OCI-M1 (cell line): ENCODE data around the gene EPS8L1.
A peak's percentile ranks its signal among the peaks of the same experiment; 100 is the strongest.
"Not testable (repeated sequence)": the region's sequence is repeated elsewhere in the genome, so short reads cannot be mapped to it uniquely, and the experiment has no call there.

ENCODE experiments used
- DNase-seq: peaks from one replicate; lab custom pipeline; 2025; lab: John Stamatoyannopoulos, UW

Gene EPS8L1

DNA sequence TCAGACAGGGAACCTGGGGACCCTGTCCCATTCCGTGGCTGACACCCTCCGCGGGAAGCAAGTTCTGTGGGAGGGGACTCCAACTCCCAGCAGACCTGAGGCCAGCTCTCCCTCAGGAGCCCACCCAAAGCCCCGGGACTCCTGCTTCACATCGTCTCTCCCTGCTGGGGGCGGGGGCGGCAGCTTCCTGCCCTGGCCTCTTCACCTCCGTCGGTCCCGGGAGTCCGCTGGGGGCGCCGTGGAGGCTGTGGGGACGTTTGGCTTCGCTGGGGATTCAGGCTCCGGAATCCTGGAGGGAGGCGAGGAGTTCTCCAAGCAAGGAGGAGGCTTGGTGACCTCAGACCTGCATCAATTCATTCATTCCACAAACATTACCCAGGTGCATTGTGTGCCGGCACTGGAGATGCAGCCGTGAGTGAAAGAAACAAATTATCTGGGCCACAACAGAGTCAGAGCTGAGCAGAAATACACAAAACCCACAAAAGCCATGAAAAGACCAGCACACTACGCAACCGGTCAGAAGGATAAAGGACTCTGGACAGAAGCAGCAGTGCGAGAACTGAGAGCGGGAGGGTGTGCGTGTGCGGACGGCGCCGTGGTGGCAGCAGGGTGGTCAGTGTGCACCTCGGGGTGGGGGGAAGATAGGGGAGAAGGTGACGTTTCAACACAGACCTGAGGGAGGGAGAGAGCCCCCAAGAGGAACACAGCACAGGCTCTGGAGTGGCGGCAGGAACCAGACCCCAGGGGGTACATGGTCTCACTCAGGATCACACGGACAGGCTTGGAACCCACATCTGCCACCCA is 19.0 kb downstream of the EPS8L1 start:
- no peak for DNase-seq

DNA sequence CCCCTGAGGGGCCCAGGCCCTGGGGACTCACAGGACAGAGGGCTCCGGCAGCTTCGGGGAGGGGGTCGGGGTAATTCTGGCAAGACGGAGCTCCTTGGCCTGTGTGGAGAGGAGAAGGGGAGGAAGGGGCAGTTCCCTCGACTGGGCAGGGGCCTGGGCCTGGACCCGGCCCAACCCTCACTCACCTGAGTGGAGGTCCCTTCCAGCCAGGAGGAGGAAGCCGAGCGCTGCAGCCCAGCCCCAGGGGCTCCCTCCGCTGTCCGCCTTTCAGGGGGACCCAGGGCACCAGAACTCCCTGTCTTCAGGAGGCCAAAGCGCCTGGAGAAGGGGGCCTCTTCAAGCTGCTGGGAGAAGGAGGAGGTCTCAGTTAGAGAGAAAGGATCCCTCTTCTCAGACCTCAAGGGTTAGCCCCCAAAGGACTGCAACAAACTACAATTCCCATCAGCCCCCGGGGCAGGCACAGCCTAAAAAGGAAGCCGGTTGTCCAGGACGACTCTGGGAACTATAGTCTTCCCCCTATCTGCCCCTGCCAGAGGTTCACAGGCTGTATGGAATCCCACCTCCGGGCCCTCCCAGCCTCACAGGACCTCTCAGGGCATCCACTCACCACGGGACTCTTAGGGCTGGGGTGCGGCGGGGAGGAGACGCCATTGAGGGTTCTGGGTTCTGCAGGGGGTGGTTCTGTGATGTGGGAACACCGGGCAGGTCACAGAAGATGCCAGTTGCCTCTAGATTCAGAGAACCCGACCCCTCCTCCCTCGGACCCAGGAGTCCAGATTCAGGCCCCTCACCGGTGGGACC is 19.8 kb downstream of the EPS8L1 start:
- DNase-seq = peak; percentile 32

DNA sequence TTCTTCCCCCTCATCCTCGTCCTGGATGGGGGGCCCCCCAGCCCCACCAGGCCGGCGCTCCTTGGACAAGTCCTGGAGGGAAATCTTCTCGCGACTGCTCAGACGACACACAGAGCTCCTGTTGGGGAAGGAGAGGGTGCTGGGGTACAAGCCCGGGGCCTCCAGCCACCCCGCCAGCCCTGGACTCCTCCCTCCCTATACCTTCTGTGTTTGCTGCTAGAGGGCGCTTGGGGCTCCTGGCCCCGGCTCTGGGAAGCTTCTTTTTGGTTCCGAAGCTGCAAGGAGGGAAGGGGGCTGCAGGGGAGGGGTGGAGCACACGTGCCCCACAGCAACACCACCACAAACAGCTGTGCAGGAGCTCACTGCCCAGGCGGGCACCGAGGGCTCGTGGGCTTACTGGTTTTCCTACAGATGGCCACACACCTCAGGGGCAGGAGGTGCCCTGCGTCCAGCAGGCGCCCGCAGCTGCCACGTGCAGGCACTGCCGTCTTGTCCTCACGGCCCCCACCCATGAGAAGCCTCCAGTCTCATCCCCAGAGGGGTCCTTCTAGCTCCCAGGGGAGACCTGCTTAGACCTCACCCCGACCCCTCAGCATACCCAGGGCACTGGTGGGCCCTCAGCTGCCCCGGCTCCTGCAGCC is 20.5 kb downstream of the EPS8L1 start:
- no peak for DNase-seq

DNA sequence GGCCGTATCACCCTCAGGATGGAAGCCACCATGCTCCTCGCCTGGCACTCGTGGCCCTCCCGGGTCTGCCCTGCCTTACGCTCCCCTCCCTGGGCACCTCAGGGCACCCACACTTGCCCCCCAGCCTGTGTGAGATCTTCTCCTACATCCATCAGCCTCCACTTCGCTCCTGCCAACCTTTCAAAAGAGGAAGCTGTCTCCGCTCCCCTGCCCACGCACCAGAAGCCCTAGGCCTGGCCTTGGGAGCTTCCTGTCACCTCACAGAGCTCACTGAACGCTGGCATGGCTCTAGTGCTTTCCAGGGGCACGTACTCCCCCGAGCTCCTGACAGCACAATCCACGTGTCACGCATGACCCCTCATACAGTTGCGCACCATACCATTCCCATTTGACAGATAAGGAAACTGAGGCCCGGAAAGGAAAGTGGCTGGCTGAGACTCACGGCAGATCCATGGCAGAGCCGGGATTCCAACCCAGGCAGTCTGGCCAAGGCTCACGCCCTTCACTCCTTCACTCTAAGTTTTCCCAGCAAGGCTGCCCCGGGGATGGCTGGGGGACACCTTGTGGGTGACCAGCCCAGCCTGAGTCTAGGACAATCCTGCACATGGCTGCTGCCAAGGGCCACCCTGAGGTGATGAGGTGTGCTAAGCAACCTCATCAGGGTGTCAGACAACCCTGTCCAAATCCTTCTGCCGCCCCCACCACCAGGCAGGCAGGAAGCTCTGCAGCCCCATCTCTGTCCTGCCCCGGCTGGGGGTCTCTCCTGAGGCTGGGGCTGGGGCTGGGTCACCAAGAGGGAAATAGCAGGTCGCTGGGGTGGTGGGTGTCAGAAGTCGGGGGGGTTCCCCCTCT is 22.4 kb downstream of the EPS8L1 start:
- DNase-seq = no peak

DNA sequence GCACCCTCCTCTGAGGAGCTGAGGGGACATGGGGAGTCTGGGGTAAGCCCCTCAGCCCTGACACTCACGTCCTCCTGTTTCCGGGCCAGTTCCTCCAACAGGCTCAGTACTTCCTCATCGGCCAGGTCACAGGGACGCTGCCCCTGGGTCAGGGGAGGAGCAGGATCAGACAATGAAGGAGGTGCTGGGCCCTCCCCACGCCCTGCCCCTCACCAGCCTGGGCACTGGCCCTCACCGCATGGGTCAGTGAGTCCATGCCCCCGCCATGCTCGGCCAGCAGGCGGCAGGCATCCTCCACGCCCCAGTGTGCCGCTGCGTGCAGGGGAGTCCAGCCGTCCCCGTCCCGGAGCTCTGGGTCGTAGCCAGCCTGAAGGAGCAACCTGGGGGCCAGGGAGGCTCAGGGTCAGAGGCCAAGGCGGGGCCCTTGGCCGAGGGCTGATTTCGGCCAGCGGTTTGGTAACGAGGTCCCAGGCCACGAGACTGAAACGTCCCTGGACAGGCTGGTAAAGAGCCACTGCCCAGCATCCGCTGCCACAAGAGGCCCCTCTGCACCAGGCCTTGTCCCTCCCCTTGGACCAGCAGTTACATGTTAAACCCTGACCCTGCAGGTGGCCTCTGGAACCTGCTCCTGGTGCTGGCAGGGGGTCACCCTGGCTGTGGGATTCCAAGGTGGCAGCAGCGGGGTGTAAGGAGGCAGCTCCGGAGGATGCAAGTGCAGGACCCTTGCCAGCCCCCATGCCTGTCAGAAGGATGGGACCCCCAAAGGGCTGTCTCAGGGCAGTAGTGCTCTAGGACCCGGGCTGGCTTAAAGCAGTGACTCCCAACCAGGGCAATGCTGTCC is 23.3 kb downstream of the EPS8L1 start:
- no peak for DNase-seq

DNA sequence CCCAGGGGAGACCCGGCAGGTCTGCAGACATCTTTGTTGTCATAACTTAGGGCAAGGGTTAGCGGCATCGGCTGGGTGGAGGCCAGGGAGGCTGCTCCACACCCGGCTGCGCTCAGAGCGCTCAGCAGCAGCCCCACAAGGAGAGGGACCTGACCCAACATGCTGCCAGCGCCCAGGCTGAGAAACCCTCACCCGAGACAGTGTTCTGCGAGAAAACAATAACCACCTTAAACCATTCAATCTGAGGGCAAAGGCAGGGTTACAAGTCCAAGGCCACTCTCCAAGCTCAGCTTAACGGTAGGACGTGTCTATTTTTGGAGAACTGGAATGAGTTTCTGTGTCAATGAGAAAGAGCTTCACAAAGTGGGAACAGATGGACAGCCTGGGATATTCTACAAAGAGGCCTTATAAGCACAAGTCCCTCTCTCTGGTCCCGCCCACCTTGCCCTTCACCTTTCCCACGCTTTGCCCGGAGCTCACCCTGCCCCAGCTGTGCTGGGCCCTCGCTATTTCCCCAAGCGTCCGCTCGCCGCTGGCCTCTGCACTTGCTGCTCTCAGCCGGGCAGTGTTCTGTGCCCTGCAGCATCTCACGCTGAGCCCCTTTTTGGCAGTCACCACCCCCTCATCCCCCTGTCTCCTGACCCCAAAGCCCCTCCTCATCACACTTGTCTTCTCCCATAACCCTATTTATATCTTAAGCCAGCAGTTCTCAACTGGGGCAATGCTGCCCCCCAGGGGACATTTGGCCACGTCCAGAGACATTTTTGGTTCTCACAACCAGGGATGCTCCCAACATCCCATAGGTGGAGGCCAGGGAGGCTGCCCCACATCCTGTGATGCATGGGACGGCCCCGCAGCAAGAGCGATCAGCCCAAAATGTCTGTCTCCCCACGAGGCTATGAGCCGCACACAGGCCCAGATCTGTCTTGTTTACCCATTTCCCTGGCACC is 24.2 kb downstream of the EPS8L1 start:
- peak; percentile 23 for DNase-seq

DNA sequence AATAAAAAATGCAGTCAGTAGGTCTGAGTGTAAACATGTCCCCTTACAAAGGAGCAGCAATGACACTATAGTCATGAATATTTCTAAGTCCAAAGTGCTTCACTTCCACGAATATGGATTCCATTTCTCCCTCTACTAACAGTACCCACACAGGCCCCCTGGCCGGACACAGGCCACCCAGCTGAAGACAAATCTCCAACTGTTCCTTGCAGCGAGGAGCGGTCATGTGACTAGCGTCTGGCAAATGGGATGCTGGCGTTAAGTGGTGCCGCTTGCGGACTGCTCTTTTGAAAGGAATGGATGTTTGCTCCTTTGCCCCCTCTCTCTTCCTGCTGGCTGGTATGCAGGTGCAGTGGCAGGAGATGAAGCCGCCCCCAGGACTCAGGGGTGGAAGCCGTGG is 25.6 kb downstream of the EPS8L1 start:
- DNase-seq = no peak

DNA sequence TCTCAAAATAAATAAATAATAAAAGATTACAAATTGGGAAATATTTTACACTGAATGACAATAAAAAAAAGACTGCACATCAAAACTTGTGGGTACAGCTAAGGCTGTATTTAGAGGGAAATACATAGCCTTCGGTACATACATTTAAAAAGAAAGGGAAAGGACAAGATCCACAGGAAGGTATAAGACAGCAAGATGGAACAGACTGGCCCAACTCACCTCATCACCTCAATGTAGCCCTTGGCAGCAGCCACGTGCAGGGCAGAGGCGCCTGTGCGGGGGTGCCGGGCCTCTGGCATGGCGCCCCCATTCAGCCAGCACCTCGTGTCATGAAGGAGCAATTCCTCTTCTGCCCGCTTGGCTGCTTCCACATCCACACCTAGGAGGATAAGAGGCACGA is 27.5 kb downstream of the EPS8L1 start:
- no peak for DNase-seq

DNA sequence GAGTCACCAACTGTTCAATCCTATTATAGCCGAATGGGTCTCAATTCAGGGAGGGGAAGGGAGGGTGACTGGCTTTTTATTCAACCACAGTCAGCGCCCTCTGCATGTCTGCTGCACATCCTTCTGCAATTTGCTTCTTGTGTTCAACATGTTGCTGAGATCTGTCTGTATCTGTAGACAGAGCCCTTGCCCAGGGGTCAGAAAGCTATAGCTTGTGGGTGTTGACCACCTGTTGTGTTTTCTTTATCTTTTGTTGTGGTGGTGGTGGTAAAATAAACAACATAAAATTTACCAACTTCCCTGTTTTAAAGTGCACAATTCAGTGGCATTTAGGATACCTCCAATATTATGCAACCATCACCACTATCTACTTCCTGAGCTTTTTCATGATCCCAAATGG is 29.6 kb downstream of the EPS8L1 start:
- peak; percentile 11 for DNase-seq

DNA sequence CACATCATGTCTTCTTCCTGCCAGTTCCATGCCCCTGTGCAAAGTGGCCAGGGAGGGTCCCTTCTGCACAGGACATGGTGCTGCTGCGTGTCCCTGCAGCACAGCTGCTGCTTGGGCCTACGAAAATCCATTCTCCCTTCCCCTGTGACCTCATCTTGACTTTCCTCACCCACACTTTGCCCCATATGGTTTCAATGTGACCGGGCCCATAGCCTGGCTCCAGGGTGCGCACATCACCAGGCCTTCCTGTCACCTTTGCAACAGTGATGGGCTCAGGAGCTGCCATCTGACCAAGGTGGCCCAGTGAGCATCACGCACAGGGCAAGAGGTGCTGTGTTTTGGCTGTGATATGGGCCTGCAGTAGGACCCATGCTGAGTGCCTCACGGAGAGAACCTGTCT is 30.9 kb downstream of the EPS8L1 start:
- no peak for DNase-seq

DNA sequence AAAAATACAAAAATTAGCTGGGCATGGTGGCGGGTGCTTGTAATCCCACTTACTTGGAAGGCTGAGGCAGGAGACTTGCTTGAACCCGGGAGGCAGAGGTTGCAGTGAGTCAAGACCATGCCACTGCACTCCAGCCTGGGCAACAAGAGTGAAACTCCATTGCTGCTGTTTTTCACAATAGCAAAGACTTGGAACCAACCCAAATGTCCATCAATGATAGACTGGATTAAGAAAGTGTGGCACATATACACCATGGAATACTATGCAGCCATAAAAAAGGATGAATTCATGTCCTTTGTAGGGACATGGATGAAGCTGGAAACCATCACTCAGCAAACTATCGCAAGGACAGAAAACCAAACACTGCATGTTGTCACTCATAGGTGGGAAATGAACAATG is 31.6 kb downstream of the EPS8L1 start:
- DNase-seq = not testable (repeated sequence)

DNA sequence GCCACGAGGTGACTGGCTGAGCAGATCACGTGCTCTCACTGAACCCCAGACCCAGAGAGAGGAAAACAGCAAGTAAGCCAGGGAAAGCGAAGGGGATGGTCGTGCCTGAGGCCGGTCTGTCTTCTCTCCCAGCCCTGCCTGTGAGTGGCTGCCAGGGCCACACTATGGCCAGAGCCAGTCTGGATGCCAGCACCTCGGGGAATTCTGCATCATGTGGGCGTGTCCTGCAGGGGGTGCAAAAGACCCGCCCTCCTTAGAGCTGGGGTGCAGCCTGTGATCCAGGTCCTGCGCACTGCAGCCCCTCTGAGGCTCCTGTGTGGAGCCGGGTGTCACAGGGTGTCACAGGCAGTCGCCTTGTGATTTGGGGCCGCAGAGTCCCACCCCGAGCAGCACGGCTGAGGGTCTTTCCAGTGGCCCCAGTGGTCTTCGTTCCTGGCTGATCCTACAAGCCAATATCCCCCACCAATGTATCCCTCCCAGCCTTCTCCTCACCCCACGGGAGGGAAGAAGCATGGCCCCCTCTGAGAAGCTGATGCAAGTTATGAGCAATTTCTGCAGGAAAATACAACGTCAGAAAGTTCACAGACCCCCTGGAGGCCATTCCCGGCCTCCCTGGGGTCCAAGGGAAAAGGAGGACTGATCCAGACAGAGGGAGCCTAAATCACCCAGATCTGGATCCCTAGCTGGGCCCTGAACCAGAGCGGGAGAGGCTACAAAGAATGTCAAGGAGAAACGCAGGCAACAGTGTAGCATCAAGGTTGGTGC is 34.0 kb downstream of the EPS8L1 start:
- DNase-seq = no peak

DNA sequence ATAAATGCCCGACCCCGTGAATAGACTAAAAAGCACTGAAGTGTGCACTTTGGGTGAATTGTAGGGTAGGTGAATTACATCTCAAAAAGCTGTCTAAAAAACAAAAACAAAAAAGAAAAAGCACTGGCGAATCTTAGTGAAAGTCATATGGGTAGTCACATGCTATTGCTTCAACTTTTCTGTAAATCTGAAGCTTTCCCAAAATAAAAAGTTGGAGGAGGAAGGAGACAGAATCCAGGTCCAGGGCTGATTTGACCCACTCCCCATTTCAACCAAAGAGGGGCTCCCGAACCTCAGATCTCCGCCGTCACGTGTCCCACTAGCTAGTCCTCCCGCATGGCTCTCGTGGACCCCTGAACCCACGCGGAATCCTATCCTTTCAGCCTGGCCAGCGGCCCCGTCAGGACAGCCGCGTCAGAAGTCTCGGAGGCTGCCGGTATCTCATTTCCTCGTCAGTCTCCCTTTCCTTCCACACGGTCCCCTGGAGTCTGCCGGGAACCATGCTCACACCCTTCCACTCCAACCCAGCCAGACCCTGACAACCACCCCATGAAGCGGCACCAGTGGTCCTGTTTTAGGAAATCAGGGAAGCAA is 35.7 kb downstream of the EPS8L1 start:
- no peak for DNase-seq

DNA sequence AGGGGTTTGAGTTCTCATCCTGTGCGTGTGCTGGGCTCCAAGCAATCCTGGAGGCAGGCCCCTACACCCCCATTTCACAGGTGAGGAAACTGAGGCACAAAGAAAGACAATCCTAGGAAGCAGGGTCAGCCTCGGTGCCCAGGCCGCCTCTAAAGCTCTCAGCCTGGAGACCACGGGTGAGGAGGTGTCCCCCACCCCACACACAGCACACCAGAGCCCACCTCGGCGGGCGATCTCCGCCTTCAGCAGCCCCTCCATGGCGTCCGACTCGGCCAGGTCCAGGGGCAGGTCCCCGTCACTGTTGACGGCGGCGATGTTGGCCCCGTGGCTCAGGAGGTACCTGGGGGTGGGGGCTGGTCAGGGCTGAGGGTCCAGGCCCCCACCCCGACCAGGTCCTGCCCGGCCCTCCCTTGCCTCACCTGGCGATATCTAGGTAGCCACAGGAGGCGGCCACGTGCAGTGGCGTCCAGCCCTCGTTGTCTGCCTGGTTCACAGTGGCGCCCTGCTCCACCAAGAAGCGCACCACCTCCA is 36.6 kb downstream of the EPS8L1 start:
- no peak for DNase-seq

DNA sequence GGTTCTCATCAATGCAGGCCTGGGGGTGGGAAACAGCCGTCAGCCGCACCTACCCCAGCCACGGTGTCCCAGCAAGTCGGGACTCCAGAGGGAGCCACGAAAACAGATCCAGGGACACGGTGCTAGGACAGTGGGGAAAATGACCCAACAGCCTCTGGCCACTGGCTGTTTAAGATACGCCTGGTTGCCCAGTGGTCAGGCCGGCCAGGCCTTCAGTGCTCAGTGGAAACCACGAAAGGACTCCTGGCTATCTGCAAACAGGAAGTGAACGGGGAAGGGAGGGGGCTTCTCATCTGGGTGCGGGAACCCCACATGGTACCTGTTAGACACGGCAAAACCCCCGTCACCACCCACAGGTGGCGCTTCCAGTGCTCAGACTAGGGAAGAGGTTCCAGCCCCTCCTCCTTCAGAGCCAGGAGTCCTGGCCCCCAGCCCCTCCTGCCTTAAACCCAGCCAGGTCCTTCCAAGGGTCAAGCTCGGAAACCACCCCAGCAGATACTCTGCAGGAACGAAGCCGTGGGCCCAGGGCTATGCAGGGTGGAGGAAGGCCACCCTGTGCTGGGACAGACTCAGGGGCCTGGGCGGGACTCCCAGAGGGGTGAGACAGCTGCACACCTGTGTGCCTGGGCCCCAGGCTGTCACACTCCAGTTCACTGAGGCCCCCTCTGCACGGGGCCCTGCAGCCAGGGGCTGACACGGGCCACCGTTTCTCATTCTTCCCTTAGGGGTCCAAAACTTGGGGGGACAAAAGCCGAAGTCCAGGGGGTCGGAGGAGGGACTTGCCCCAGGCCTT is 37.3 kb downstream of the EPS8L1 start:
- peak; percentile 37 for DNase-seq

DNA sequence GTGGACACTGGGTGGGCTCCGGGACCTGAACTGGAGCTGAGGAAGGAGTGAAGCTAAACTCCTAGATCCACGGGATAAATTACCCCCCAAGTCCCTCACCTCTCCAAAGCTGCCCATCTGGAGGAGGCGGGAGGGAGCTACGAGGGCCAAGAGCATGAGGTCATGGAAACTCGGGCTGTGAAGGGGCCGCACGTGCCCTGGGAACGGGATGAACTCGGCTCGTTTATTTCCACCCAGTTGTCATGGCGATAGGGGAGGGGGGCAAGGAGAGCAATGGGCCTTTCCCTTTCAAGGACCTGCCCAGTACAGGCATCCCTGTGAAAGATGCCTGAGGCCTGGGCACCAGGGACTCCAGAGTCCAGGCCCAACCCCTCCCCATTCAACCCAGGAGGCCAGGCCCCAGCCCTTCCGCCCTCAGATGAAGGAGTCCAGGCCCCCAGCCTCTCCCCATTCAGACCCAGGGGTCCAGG is 37.9 kb downstream of the EPS8L1 start:
- DNase-seq = no peak

DNA sequence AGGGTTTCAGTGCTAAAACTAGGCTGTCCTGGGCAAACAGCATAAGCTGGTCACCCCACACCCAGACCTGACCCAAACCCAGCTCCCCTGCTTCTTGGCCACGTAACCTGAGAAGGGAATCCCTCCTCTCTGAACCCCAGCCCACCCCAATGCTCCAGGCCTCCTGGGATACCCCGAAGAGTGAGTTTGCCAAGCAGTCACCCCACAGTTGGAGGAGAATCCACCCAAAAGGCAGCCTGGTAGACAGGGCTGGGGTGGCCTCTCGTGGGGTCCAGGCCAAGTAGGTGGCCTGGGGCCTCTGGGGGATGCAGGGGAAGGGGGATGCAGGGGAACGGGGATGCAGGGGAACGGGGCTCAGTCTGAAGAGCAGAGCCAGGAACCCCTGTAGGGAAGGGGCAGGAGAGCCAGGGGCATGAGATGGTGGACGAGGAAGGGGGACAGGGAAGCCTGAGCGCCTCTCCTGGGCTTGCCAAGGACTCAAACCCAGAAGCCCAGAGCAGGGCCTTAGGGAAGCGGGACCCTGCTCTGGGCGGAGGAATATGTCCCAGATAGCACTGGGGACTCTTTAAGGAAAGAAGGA is 39.0 kb downstream of the EPS8L1 start:
- DNase-seq = no peak
